ENCODE measurements around the gene LYPD6. TPM values are rescaled to one million over a fixed set of nuclear protein-coding genes. Genes with fewer than 3 reads are reported as not detected.
"Not testable (repeated sequence)": the region's sequence is repeated elsewhere in the genome, so short reads cannot be mapped to it uniquely, and the experiment has no call there.

LYPD6 gene
- total RNA-seq, 1 donor from 2014 or later: 0.13 TPM

GRCh38 chr2:149473068-149473467 lies 142.7 kb downstream of the LYPD6 start:
- DNase-seq: no peak
- ATAC-seq (ENCODE audit: poor library complexity): no peak
- intact Hi-C loops (cut with DNase I): no loop called here

GRCh38 chr2:149473521-149473920 lies 143.1 kb downstream of the LYPD6 start:
- ATAC-seq (ENCODE audit: poor library complexity) (no peak), DNase-seq (no peak)
- intact Hi-C loops (cut with DNase I): no loop called here

- DNase-seq: no peak
- no peak for ATAC-seq (ENCODE audit: poor library complexity)
- intact Hi-C loops (cut with DNase I): no loop called here
Measured at GRCh38 chr2:149483004-149483605, 152.7 kb downstream of the LYPD6 start.

GRCh38 chr2:149486664-149487063 lies 156.3 kb downstream of the LYPD6 start:
- ATAC-seq (ENCODE audit: poor library complexity) (no peak), DNase-seq (no peak)
- intact Hi-C loops (cut with DNase I): no loop called here

GRCh38 chr2:149487189-149487588 lies 156.8 kb downstream of the LYPD6 start:
- intact Hi-C loops (cut with DNase I): no loop called here
- ATAC-seq (ENCODE audit: poor library complexity): no peak
- DNase-seq: no peak

- no peak for ATAC-seq (ENCODE audit: poor library complexity)
- intact Hi-C loops (cut with DNase I): no loop called here
- no peak for DNase-seq
Measured at GRCh38 chr2:149488706-149489440, 158.5 kb downstream of the LYPD6 start.

- DNase-seq (no peak), ATAC-seq (ENCODE audit: poor library complexity) (no peak)
- intact Hi-C loops (cut with DNase I): no loop called here
Measured at GRCh38 chr2:149489452-149489851, 159.1 kb downstream of the LYPD6 start.

- no peak for ATAC-seq (ENCODE audit: poor library complexity)
Measured at GRCh38 chr2:149490296-149490695, 159.9 kb downstream of the LYPD6 start.

GRCh38 chr2:149492923-149493322 lies 162.5 kb downstream of the LYPD6 start:
- DNase-seq (no peak), ATAC-seq (ENCODE audit: poor library complexity) (no peak)
- intact Hi-C loops (cut with DNase I): no loop called here

More at GRCh38 chr2:149490296-149490695, 159.9 kb downstream of the LYPD6 start:
- intact Hi-C loops (cut with DNase I): no loop called here
- no peak for DNase-seq

- ATAC-seq (ENCODE audit: poor library complexity); DNase-seq; intact Hi-C loops (cut with DNase I): not testable (repeated sequence)
Measured at GRCh38 chr2:149499204-149499603, 168.8 kb downstream of the LYPD6 start.

- ATAC-seq (ENCODE audit: poor library complexity); intact Hi-C loops (cut with DNase I); DNase-seq: not testable (repeated sequence)
Measured at GRCh38 chr2:149506808-149507207, 176.4 kb downstream of the LYPD6 start.

- DNase-seq: no peak
- intact Hi-C loops (cut with DNase I): no loop called here
- ATAC-seq (ENCODE audit: poor library complexity): no peak
Measured at GRCh38 chr2:149507974-149508373, 177.6 kb downstream of the LYPD6 start.

- DNase-seq (no peak), ATAC-seq (ENCODE audit: poor library complexity) (no peak)
- intact Hi-C loops (cut with DNase I): no loop called here
Measured at GRCh38 chr2:149513461-149513860, 183.1 kb downstream of the LYPD6 start.

Measured in Right ventricle myocardium superior (tissue), 1 donor.